Measurements from ENCODE around the gene SRSF5. TPM values are rescaled to one million over a fixed set of nuclear protein-coding genes. Genes with fewer than 3 reads are reported as not detected.

SRSF5 gene
- total and polyA plus RNA-seq, 12 donors = 144 to 912 (median 301) TPM

- no peak for DNase-seq
- intact Hi-C loops (cut with DNase I) = loop anchor here (2.0 to 5.0 kb wide), 2 partner anchors 211 kb away; no protein-coding TSS in a partner anchor
- no peaks in the 10 kb centered on the region for H3K4me1 ChIP-seq (replicated peaks in 1 of 2)
- H3K27ac ChIP-seq = no peak overlapping the region
- TF ChIP-seq POLR2A (IDR thresholded peaks at IDR 0.05) (no peak), CTCF (IDR thresholded peaks at IDR 0.05) (no peak)
- H3K4me3 ChIP-seq = no peak overlapping the region
- no peaks in the 10 kb centered on the region for H3K9me3 ChIP-seq (replicated peaks in 1 of 3)
- 66 to 79% (median 73%) methylated on average over 5 of the region's 5 CpGs for WGBS, 4 donors
- H3K36me3 ChIP-seq (replicated peaks in 1 of 2) = no peaks in the 10 kb centered on the region
- peaks cover 12% of the 10 kb centered on the region for H3K27me3 ChIP-seq
These were observed 49.3 kb downstream of the SRSF5 start for GRCh38 chr14:69816216-69816615.

GRCh38 chr14:69818758-69819191 lies 51.8 kb downstream of the SRSF5 start:
- whole genome bisulfite sequencing, 4 donors = 8 to 10% (median 9%) methylated on average over 11 of the region's 11 CpGs
- peak; percentile 82 to 97 (median 92) for TF ChIP-seq CTCF (IDR thresholded peaks at IDR 0.05)
- peak in 1 of 2 donors; percentile 14 for TF ChIP-seq POLR2A (IDR thresholded peaks at IDR 0.05)
- Histone ChIP-seq H3K36me3 (replicated peaks in 1 of 2) (no peaks in the 10 kb centered on the region), H3K9me3 (replicated peaks in 1 of 3) (no peaks in the 10 kb centered on the region), H3K27ac (no peak overlapping the region), H3K27me3 (peaks cover 12% of the 10 kb centered on the region), H3K4me3 (no peak overlapping the region), H3K4me1 (replicated peaks in 1 of 2) (no peaks in the 10 kb centered on the region)
- peak; percentile 30 to 65 (median 50) for DNase-seq
- intact Hi-C loops (cut with DNase I) = loop anchor here in 1 of 2 donors (5.0 kb wide), 1 partner anchor 209 kb away; no protein-coding TSS in a partner anchor

GRCh38 chr14:69819607-69820006 lies 52.7 kb downstream of the SRSF5 start:
- Histone ChIP-seq H3K27ac (no peak overlapping the region), H3K36me3 (replicated peaks in 1 of 2) (no peaks in the 10 kb centered on the region), H3K4me1 (replicated peaks in 1 of 2) (no peaks in the 10 kb centered on the region), H3K27me3 (peaks cover 12% of the 10 kb centered on the region), H3K4me3 (no peak overlapping the region), H3K9me3 (replicated peaks in 1 of 3) (no peaks in the 10 kb centered on the region)
- TF ChIP-seq CTCF (IDR thresholded peaks at IDR 0.05) (no peak), POLR2A (IDR thresholded peaks at IDR 0.05) (no peak)
- intact Hi-C loops (cut with DNase I) = loop anchor here in 1 of 2 donors (5.0 to 10.0 kb wide), 2 partner anchors 208 to 785 kb away; partner anchors contain the start of gene MED6
- 64 to 84% (median 78%) methylated on average over 7 to 8 of the region's 8 CpGs for WGBS, 4 donors
- no peak for DNase-seq

- intact Hi-C loops (cut with DNase I) = loop anchor here in 1 of 2 donors (10.0 kb wide), 1 partner anchor 784 kb away; the partner anchor contains the start of gene MED6
- Histone ChIP-seq H3K27ac (no peak overlapping the region), H3K36me3 (replicated peaks in 1 of 2) (no peaks in the 10 kb centered on the region), H3K27me3 (peaks cover 12% of the 10 kb centered on the region), H3K9me3 (replicated peaks in 1 of 3) (no peaks in the 10 kb centered on the region), H3K4me3 (no peak overlapping the region), H3K4me1 (replicated peaks in 1 of 2) (no peaks in the 10 kb centered on the region)
- 61 to 79% (median 69%) methylated on average over 2 of the region's 2 CpGs for WGBS, 4 donors
- TF ChIP-seq POLR2A (IDR thresholded peaks at IDR 0.05) = no peak
- no peak for TF ChIP-seq CTCF (IDR thresholded peaks at IDR 0.05)
- DNase-seq = no peak
These were observed 54.0 kb downstream of the SRSF5 start for GRCh38 chr14:69820991-69821390.

Small RNA genes lying within 50 kb of the gene (small RNA-seq; reads per million reads assigned to genes)
- 0 reads per million in 2 donors for gene RF00614

Other genes with a start within 250 kb of the SRSF5 start
- gene CCDC177, start 192.3 kb upstream of the SRSF5 start, total RNA-seq = under 1 TPM in 7 of 9 donors, not detected in 2; 0.04 to 0.61 (median 0.30) TPM
- under 1 TPM in 2 of 3 donors, not detected in 1; 0.07 to 0.40 TPM for gene CCDC177, start 192.3 kb upstream of the SRSF5 start, polyA plus RNA-seq
- gene SUSD6, start 155.5 kb upstream of the SRSF5 start, total RNA-seq = 10 to 100 TPM; 13.0 to 75.5 (median 49.7) TPM
- 10 to 100 TPM in 1 of 3 donors, 1 to 10 TPM in 2; 7.8 to 22.8 (median 9.3) TPM for gene SUSD6, start 155.5 kb upstream of the SRSF5 start, polyA plus RNA-seq
- not detected for gene SLC10A1, start 30.1 kb downstream of the SRSF5 start, total RNA-seq
- gene SLC10A1, start 30.1 kb downstream of the SRSF5 start, polyA plus RNA-seq = not detected
- gene SMOC1, start 112.3 kb downstream of the SRSF5 start, total RNA-seq = 1 to 10 TPM in 8 of 9 donors, under 1 TPM in 1; 0.33 to 7.3 (median 3.7) TPM
- gene SMOC1, start 112.3 kb downstream of the SRSF5 start, polyA plus RNA-seq = 10 to 100 TPM in 2 of 3 donors, 1 to 10 TPM in 1; 6.4 to 19.8 (median 10.2) TPM